CD4-positive, alpha-beta T cell treated with Interferon gamma for 1 hour (primary cell): ENCODE results near the gene KIF19.

Experiments used
- DNase-seq: peaks from one replicate; pipeline ENCODE4 v3.0.0-alpha.2; 2020

KIF19 gene

DNA sequence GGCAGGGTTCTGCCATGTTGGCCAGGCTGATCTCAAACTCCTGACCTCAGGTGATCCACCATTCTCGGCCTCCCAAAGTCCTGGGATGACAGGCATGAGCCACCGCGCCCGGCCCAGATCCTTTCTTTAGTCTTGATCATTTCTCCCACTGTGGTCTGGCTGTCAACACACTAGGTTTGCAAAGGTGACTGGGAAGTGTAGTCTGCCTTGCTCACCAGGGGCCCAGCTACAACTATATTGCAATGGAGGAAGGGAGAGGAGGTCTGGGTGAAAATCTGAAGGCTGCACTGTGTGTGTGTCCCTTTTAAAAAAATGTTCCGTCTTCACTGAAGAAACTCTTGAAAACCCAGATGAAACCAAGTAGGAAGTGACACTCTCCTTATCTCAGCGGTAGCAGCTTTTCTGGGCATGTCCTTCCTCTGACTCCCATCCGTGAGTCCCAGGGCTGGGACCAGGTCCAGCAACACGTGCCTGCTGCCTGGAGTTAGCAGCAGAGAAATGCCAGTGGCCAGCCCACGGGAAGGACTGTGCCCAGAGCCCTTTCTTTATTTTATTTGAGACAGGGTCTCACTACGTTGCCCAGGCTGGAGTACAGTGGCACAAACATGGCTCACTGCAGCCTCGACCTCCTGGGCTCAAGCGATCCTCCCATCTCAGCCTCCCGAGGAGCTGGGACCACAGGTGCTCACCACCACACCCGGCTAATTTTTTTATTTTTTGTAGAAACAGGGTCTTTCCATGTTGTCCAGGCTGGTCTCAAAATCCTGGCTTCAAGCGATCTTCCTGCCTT lies 17.8 kb upstream of the KIF19 start:
- DNase-seq, result no peak

GRCh38 chr17:74309902-74310301 lies 16.1 kb upstream of the KIF19 start:
- DNase-seq, result no peak

DNA sequence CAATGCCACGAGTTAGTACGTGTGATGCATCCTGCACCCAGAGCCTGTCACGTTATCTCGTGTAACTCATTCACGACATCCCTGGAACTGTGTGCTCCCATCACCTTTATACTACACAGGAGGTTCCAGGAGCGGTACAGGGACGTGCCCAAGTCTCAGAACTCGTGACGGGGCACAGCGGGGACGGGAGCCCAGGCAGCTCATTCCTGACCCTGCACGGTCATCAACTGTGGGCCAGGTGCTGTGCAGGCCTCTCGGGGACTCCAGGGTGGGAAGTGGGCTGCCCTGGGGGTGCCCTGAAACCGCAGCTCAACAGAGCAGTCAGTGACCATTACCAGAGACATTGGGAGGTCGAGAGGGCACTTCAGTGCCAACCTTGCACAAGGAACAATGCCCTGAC lies 11.1 kb upstream of the KIF19 start:
- no peak for DNase-seq

GRCh38 chr17:74316220-74316619 lies 9.8 kb upstream of the KIF19 start:
- no peak for DNase-seq

DNA sequence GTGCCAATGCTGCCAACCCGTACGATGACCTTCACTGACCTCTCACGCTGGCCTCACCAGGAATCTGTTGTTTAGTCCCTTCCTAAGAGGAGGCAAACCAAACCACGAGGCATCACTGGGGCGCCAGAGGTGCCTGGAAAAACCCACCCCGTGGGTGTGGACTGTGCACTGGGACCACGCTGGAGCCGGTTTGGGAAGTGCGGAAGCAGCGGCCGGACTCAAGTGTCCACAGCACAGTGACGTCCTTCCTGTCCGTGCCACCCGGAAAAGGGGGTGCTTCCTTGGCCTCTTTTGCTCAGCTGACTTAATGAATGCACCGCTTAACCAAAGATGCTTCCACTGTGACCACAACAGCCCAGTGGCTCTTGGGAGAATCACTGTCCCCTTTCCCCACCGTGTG lies 9.0 kb upstream of the KIF19 start:
- no peak for DNase-seq

DNA sequence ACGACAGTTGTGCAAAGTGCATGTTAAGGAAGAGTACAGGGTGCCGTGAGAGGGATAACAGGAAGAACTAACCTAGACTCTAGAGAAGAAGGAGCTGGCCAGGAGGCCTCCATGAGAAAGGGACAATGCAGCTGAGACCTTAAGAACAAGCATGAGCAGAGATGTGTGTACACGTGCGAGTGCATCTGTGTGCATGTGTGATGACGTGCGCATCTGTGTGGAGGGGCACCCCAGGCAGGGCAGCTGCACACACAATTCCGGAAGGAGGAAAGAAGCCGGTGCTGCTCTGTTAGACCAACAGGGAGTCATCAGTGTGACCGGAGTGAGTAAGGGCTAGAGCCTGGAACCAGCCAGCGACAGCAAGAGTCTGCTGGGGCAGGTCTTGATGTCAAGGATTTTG lies 7.6 kb upstream of the KIF19 start:
- DNase-seq, result no peak

DNA sequence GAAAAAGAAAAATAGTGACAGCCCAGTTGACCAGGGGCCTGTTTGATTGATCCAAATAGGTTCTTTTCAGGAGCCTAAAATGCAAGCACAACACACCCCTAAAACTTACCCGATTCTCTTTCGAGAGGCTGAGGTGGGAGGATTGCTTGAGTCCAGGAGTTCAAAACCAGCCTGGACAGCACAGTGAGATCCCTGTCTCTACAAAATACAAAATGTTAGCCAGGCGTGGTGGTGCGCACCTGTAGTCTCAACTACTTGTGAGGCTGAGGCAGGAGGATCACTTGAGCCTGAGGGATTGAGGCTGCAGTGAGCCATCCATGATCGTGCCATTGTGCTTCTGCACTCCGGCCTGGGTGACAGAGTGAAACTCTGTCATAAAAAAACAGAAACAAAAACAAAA lies 1.5 kb upstream of the KIF19 start:
- no peak for DNase-seq

GRCh38 chr17:74325376-74325742 lies 667 bp upstream of the KIF19 start:
- DNase-seq, result no peak

- no peak for DNase-seq
Measured at GRCh38 chr17:74326506-74326905, 480 bp downstream of the KIF19 start.

DNA sequence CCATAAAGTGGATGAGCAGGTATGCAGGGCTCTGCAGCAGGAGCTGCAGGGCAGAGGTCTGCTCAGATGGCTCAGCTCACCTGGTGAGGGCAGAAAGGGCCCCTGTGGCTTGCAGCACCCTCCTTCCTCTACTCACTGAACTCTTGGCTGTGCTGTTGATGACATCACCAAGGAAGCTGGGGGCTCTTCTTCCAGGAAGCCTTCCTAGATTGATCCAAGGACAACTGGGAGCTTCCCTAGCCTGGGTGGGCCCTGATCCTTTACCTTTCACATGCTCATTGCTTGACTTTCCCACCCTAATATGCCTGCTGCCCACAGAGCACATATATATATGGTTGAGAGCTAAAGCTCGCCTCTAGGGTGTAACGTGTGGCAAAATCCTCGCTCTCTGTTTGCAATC lies 2.5 kb downstream of the KIF19 start:
- DNase-seq, result no peak

- DNase-seq, result no peak
Measured at GRCh38 chr17:74329378-74329777, 3.4 kb downstream of the KIF19 start.

- DNase-seq, result no peak
Measured at GRCh38 chr17:74330446-74330845, 4.4 kb downstream of the KIF19 start.

GRCh38 chr17:74332017-74332650 lies 6.1 kb downstream of the KIF19 start:
- no peak for DNase-seq

DNA sequence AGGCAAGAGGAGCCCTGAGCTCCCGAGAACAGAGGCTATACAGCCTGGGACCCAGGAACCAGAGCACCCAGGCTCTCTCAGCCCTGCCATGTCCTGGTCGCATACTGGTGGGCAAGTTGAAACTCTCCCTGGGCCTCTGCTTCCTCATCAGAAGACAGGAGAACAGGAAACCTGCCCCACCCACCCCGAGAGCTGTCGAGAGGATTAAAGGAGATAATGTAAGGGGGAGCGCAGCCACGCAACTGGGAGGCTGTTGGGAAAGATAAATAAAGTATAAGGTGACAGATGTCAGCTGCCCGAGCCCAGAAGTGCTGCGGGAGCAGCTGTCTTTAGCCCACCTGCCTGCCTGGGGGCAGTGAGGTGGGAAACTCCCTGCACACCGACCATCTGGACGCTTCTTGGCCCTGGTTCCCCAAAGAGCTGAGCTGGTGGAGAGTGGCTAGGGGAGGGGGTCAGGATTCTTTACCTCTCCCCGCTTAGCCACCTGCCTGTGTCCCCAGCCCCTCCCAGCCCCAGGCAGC lies 6.8 kb downstream of the KIF19 start:
- DNase-seq, result no peak

- DNase-seq, result no peak
Measured at GRCh38 chr17:74334393-74335039, 8.5 kb downstream of the KIF19 start.

DNA sequence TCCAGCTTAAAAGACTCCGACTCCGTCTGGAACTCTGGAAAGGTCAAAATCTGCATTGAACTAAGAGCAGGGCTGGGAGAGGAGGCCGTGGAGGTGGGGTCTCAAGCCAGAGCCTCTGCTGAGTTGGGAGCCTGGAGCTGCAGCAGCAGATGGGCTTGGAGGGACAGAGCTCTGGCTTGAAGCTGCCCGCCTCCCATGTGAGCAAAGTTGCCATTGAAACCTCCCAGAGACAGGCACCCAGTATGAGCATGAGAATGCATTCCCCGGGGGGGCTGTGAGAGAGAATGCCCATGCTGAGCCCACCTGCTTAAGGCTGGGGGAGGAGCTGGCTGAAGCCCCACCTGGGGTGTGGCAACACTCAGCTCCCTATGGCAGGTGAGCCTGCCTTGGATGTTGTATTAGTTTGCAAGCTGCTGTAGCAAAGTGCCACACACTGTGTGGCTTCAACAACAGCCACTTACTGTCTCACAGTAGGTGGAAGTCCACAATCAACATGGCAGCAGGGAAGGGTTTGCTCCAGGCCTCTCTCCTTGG lies 9.6 kb downstream of the KIF19 start:
- DNase-seq, result no peak

GRCh38 chr17:74336307-74336706 lies 10.3 kb downstream of the KIF19 start:
- no peak for DNase-seq

- DNase-seq, result no peak
Measured at GRCh38 chr17:74337834-74338500, 11.9 kb downstream of the KIF19 start.

DNA sequence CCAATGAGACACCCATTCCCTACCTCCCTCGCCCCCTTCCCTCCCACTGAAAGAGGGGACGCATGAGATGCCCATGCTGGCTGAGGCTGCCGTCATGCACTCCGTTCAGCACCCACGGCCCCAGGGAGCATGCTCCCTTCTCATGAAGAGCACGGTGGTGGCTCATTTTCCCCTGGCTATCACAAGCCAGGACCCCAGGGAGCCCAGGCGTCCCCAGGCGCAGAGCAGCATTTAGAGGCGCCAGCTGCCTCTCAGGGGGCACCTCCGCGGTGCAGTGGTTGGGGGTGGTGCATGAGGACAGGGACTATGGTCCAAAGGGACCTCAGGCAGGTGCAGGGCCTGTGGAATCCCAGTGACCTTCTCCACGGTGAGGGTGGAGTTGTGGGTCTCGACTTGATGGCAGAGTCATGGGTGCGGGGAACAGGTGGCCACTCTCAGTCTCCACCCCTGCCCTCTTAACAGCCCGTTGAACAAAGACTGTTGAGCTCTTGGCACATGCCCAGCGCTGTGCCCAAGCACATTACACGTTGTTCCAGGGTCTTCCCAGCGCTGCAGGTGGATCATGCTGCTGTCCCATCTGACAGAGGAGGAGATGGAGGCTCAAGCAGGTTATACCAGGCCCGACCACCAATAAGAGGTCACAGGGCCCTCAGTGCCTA lies 13.6 kb downstream of the KIF19 start:
- DNase-seq, result no peak

DNA sequence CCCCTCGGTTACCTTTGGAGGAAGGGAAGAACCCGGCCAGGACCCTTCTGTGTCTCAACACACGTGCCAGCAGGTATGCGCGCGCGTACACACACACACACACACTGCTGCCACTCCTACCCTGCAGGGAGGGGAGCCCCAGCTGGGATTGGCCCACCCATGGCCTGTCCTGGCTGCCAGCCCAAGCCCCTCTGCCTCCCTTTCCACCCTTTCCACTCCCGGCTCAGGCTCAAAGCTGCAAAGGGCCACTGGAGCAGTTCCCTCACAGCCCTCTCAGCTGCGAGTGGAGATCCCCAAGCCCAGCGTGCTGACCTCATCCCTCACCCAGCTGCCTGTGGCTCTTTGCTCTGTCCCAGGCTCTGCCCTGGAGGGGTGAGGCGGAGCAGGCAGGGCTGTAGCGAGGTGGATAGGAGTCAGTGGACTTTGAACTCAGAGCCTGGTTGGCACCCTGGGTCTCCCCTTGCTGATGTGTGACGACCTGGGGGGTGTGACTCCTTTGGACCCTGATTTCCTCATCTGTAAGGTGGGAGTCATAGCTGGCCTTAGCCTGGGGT lies 14.5 kb downstream of the KIF19 start:
- DNase-seq, result no peak

DNA sequence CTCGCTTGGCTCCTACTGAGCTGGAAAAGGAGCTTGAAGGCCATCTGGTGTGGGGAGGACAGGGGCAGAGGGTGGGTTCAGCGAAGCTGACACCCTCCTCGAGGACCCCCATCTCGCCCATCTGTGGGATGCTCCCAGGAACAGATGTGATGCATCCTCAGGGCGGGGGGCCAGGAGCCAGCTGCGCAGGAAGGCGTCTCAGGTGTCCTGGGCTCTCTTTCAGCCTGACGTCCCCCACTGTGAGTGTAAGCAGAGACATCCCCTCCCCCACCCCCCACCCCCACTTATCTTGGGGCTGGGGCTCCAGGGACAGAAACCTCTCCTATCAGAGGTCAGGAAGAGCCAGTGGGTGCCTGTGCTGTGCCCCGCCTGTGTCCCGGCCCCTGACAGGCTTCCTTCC lies 16.2 kb downstream of the KIF19 start:
- DNase-seq, result no peak

- DNase-seq, result no peak
Measured at GRCh38 chr17:74343121-74343520, 17.1 kb downstream of the KIF19 start.
